GM12878 (cell line): Measurements from ENCODE around the gene ACYP2. TPM values are rescaled to one million over a fixed set of nuclear protein-coding genes. Genes with fewer than 3 reads are reported as not detected.

Experiments used
- ATAC-seq: fragments of 200-7000 bp; cut with Tn5 transposase; 3 replicates; pipeline ENCODE4 v1.9.1; 2020; ENCODE audit warnings: mild to moderate bottlenecking, moderate library complexity
- BruUV-seq: library from RNA; stranded (reverse); fragments of 400-500 nt; replicated peaks from 2 replicates; lab custom pipeline; 2021; lab: Mats Ljungman, UMichigan
- CTCF ChIA-PET: fragments of 300-600 bp; sonication (Branson Sonifier 250); formaldehyde crosslinking; extraction: SDS; loops from one replicate; lab custom pipeline; 2021; ENCODE audit warnings: inconsistent platforms; lab: Yijun Ruan, JAX
- POLR2A ChIA-PET: fragments of 350-600 bp; formaldehyde crosslinking; extraction: SDS; loops from one replicate; lab custom pipeline; 2021; ENCODE audit warnings: inconsistent platforms; lab: Charles Lee
- RAD21 ChIA-PET: fragments of 300-600 bp; sonication (Branson Sonifier 250); formaldehyde crosslinking; loops from one replicate; lab custom pipeline; 2023; ENCODE audit warnings: antibody characterized with exemption; ENCODE audit not compliant: unreplicated experiment; lab: Charles Lee
- SMC1A ChIA-PET: fragments of 300-600 bp; sonication (Branson Sonifier 250); formaldehyde crosslinking; loops from one replicate; lab custom pipeline; 2023; ENCODE audit not compliant: unreplicated experiment, uncharacterized antibody; lab: Charles Lee
- DNase-seq: peaks from one replicate; pipeline ENCODE4 v3.0.0-alpha.2; 2011; ENCODE audit warnings: low read depth, low spot score
- FAIRE-seq: peaks from 3 replicates; lab custom pipeline; 2011; peaks lifted over from hg19 to GRCh38; lab: Jason Lieb, UNC
- H2AFZ ChIP-seq: 2 replicates; pipeline ENCODE4 v1.6.0; 2011; ENCODE audit warnings: low read depth, low read length, control low read depth; ENCODE audit not compliant: control insufficient read depth
- H3K27ac ChIP-seq: 2 replicates; pipeline ENCODE4 v1.5.1; 2011; ENCODE audit warnings: control low read depth; ENCODE audit not compliant: control insufficient read depth, insufficient read depth
- H3K27me3 ChIP-seq, 2 experiments: replicated peaks in 1 of 2; 2 replicates each; pipeline versions ENCODE4 v1.6.0 to v1.6.1; 2011; ENCODE audit warnings: low read length in 1 of 2; ENCODE audit not compliant: control insufficient read depth in 2 of 2, insufficient read depth in 2 of 2
- H3K36me3 ChIP-seq, 2 experiments: 2 replicates each; pipeline ENCODE4 v1.5.1; 2011; ENCODE audit warnings: low read length in 1 of 2; ENCODE audit not compliant: control insufficient read depth in 2 of 2, insufficient read depth in 2 of 2
- H3K4me1 ChIP-seq: 2 replicates; pipeline ENCODE4 v1.6.1; 2011; ENCODE audit warnings: mild to moderate bottlenecking, low read length, moderate library complexity, mixed read lengths; ENCODE audit not compliant: control insufficient read depth, insufficient read depth
- H3K4me2 ChIP-seq: 2 replicates; pipeline ENCODE4 v1.6.0; 2011; ENCODE audit warnings: control low read depth; ENCODE audit not compliant: control insufficient read depth, insufficient read depth
- H3K4me3 ChIP-seq: fragments of 200-600 bp; sonication (generic); 2 replicates; pipeline ENCODE4 v1.5.1; 2016
- H3K79me2 ChIP-seq: 2 replicates; pipeline ENCODE4 v1.6.0; 2011; ENCODE audit warnings: low read length; ENCODE audit not compliant: control insufficient read depth, insufficient read depth
- H3K9ac ChIP-seq: 2 replicates; pipeline ENCODE4 v1.8.0; 2011; ENCODE audit warnings: low read length, control low read depth, mixed read lengths; ENCODE audit not compliant: control insufficient read depth, insufficient read depth
- H3K9me3 ChIP-seq: replicated peaks from 3 replicates; pipeline ENCODE4 v1.5.1; 2011; ENCODE audit warnings: mild to moderate bottlenecking, low read length; ENCODE audit not compliant: control insufficient read depth, insufficient read depth
- H4K20me1 ChIP-seq: 2 replicates; pipeline ENCODE4 v1.6.0; 2011; ENCODE audit not compliant: control insufficient read depth, insufficient read depth
- BMI1 ChIP-seq: fragments of 450-650 bp; IDR thresholded peaks from 2 replicates; pipeline ENCODE4 v1.6.1; 2016; ENCODE audit warnings: mild to moderate bottlenecking, moderate library complexity, borderline replicate concordance
- CBFB ChIP-seq: IDR thresholded peaks from 2 replicates; pipeline ENCODE4 v1.6.1; 2016; ENCODE audit warnings: antibody characterized with exemption, low read depth
- CBX5 ChIP-seq: sonication (generic); IDR thresholded peaks from 2 replicates; pipeline ENCODE4 v1.6.1; 2016; ENCODE audit warnings: low read depth, moderate library complexity, mild to moderate bottlenecking, inconsistent platforms
- CEBPB ChIP-seq, 2 experiments: fragments of 150-350 bp in 1 of 2; IDR thresholded peaks; 2 replicates each; pipeline ENCODE4 v1.6.1; 2012 to 2014; ENCODE audit warnings: low read depth in 2 of 2, low read length in 2 of 2, borderline replicate concordance in 1 of 2, inconsistent platforms in 1 of 2
- DPF2 ChIP-seq: fragments of 450-650 bp; IDR thresholded peaks from 2 replicates; pipeline ENCODE4 v1.6.1; 2017; ENCODE audit warnings: mild to moderate bottlenecking
- GATAD2B ChIP-seq: fragments of 450-650 bp; conservative IDR thresholded peaks from 2 replicates; pipeline ENCODE4 v1.6.1; 2017; ENCODE audit warnings: low read depth, mild to moderate bottlenecking, moderate library complexity
- PAX8 ChIP-seq: fragments of 450-650 bp; IDR thresholded peaks from 2 replicates; pipeline ENCODE4 v1.6.1; 2017; ENCODE audit warnings: mild to moderate bottlenecking, moderate library complexity
- POLR2A ChIP-seq: IDR thresholded peaks from 2 replicates; pipeline ENCODE4 v1.6.1; 2011; ENCODE audit warnings: low read depth, mild to moderate bottlenecking, low read length
- RAD21 ChIP-seq: IDR thresholded peaks from 2 replicates; pipeline ENCODE4 v1.6.1; 2011; ENCODE audit warnings: mild to moderate bottlenecking, low read depth, low read length, moderate library complexity; ENCODE audit not compliant: insufficient read depth
- SMAD5 ChIP-seq: IDR thresholded peaks from 2 replicates; pipeline ENCODE4 v1.6.1; 2016; ENCODE audit warnings: antibody characterized with exemption, low read depth
- TARDBP ChIP-seq: IDR thresholded peaks from 2 replicates; pipeline ENCODE4 v1.6.1; 2016; ENCODE audit warnings: borderline replicate concordance
- TBL1XR1 ChIP-seq: IDR thresholded peaks from 2 replicates; pipeline ENCODE4 v1.6.1; 2012; ENCODE audit warnings: low read depth, low read length, improper control_type of control experiment
- ZNF384 ChIP-seq: IDR thresholded peaks from 2 replicates; pipeline ENCODE4 v1.6.1; 2012; ENCODE audit warnings: low read depth, mild to moderate bottlenecking, low read length, improper control_type of control experiment, borderline replicate concordance
- WGBS: methylation state at CpG from one replicate; pipeline ENCODE4 v1.1.6; 2016; ENCODE audit warnings: low lambda C conversion rate; ENCODE audit not compliant: insufficient replicate concordance, insufficient coverage; ENCODE audit errors: missing lambda C conversion rate; 5-methylcytosine and 5-hydroxymethylcytosine counted together
- in situ Hi-C: fragments of 300-500 bp; cut with MboI; formaldehyde crosslinking; loops from 9 replicates; pipeline ENCODE4 v1.14.3; 2018; ENCODE audit warnings: mixed read lengths
- intact Hi-C: fragments of 100-400 bp; cut with micrococcal nuclease; formaldehyde crosslinking; loops from one replicate; pipeline ENCODE4 v1.14.2; 2022; ENCODE audit not compliant: unreplicated experiment
- polyA plus RNA-seq, 11 experiments: library from polyadenylated mRNA; depleted of rRNA in 4 of 11; unstranded in 6 of 11; stranded (reverse) in 5 of 11; fragments of >200 nt; fragmentation: Nextera tagmentation in 4 of 11; fragmentation: Illumina TruSeq in 1 of 11; extraction: Ambion mirVana in 4 of 11; extraction: Trizol in 1 of 11; gene quantifications; 1 replicate in 1 of 11; 2 replicates in 10 of 11; pipeline versions ENCODE4 v1.2.1 to v1.2.3, GENCODE V29; 2011 to 2016; ENCODE audit warnings: inconsistent platforms in 2 of 11, missing spikeins in 2 of 11, low read depth in 1 of 11
- total RNA-seq, 4 experiments: library from RNA; depleted of rRNA in 3 of 4; stranded (reverse); fragments of >200 nt in 3 of 4; fragmentation: Illumina TruSeq in 1 of 4; extraction: Trizol in 1 of 4; gene quantifications; 2 replicates each; pipeline versions ENCODE4 v1.2.1 to v1.2.3, GENCODE V29; 2013 to 2021
- TF ChIP-seq, protein P1 (sequence below): fragments of 450-650 bp; IDR thresholded peaks from 2 replicates; pipeline ENCODE4 v1.6.1; 2018; ENCODE audit warnings: mild to moderate bottlenecking, low read depth, moderate library complexity; ENCODE audit not compliant: partially characterized antibody
- TF ChIP-seq, protein P2 (sequence below): fragments of 450-650 bp; IDR thresholded peaks from 2 replicates; pipeline ENCODE4 v1.6.1; 2016; ENCODE audit warnings: mild to moderate bottlenecking

ACYP2 gene
- total and polyA plus RNA-seq, 10 of the 15 experiments (the other 5 are each of a cell fraction or from before 2014, with no cell fraction given) = 4.2 to 16.3 (median 9.0) TPM

DNA sequence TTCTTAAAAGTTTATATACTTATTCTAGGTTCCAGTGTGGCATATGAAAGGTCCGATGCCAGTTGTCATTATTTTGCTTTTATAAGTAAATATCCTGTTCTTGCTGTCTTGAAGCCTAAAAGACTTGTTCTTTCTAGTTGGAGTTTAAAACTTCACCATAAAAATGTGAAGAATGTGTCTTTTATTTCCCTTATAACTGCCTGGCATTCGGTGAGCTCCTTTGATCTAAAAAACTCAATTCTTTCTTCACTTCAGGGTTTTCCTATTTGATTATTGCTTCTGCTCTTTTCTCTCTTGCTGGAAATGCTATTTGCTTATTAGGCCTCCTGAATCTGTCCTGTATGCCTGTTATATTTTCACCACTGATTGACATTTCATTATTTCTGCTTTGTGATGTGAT is 89.1 kb downstream of the ACYP2 start:
- FAIRE-seq (no peak), DNase-seq (no peak), ATAC-seq (no peak)
- no peaks in the 10 kb centered on the region for H4K20me1 ChIP-seq
- H3K27ac ChIP-seq = no peak overlapping the region
- no peak overlapping the region for H3K4me2 ChIP-seq
- H3K79me2 ChIP-seq = no peaks in the 10 kb centered on the region
- TF ChIP-seq, protein P1, sequence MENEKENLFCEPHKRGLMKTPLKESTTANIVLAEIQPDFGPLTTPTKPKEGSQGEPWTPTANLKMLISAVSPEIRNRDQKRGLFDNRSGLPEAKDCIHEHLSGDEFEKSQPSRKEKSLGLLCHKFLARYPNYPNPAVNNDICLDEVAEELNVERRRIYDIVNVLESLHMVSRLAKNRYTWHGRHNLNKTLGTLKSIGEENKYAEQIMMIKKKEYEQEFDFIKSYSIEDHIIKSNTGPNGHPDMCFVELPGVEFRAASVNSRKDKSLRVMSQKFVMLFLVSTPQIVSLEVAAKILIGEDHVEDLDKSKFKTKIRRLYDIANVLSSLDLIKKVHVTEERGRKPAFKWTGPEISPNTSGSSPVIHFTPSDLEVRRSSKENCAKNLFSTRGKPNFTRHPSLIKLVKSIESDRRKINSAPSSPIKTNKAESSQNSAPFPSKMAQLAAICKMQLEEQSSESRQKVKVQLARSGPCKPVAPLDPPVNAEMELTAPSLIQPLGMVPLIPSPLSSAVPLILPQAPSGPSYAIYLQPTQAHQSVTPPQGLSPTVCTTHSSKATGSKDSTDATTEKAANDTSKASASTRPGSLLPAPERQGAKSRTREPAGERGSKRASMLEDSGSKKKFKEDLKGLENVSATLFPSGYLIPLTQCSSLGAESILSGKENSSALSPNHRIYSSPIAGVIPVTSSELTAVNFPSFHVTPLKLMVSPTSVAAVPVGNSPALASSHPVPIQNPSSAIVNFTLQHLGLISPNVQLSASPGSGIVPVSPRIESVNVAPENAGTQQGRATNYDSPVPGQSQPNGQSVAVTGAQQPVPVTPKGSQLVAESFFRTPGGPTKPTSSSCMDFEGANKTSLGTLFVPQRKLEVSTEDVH = no peak
- TF ChIP-seq DPF2 = no peak
- no peak for TF ChIP-seq CBX5
- H3K4me1 ChIP-seq = no peaks in the 10 kb centered on the region
- H3K9ac ChIP-seq = no peak overlapping the region
- no peak overlapping the region for H2AFZ ChIP-seq
- BruUV-seq = no TSS peak
- SMC1A ChIA-PET = interaction anchor here (0.7 to 1.7 kb wide), 3 partner anchors 9 to 259 kb away, joined by 3 to 5 read pairs (median 4); no protein-coding TSS in a partner anchor
- RAD21 ChIA-PET = no interaction called here
- POLR2A ChIA-PET = no interaction called here
- WGBS = 46% methylated on average over 2 of the region's 2 CpGs
- H3K36me3 ChIP-seq = no peaks in the 10 kb centered on the region
- in situ Hi-C loops (no loop called here), intact Hi-C loops (no loop called here)
- H3K9me3 ChIP-seq = no peaks in the 10 kb centered on the region
- H3K27me3 ChIP-seq = no peaks in the 10 kb centered on the region
- H3K4me3 ChIP-seq = no peak overlapping the region
- CTCF ChIA-PET = interaction anchor here (0.8 to 1.5 kb wide), 2 partner anchors 10 to 298 kb away, joined by 3 to 4 read pairs; no protein-coding TSS in a partner anchor

DNA sequence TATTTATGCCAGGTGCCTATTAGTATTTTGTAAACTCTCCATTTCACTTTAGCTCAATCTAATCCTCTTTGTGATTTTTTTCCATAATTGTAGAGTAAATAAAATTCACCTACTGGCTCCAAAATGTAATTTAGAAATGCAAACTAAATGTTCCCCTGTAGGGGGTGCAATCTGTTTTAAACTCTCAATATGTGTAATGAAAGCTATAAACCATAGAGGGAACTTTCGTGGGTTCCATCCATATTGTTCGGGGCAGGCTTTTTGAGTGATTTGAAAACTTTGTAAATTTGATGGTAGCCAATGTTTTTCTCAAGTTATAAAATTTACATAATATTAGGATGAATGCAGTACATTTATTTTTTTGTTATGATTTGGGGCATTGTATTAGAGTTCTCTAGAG is 91.2 kb downstream of the ACYP2 start:
- no peaks in the 10 kb centered on the region for H3K9me3 ChIP-seq
- no peak overlapping the region for H3K4me2 ChIP-seq
- FAIRE-seq = peak; percentile 78
- H3K4me1 ChIP-seq = no peaks in the 10 kb centered on the region
- in situ Hi-C loops = no loop called here
- ChIA-PET POLR2A (no interaction called here), RAD21 (interaction anchor here (0.7 to 1.4 kb wide), 5 partner anchors 99 to 498 kb away, joined by 3 to 5 read pairs (median 4); no protein-coding TSS in a partner anchor), CTCF (interaction anchor here (0.8 to 1.8 kb wide), 10 partner anchors 9 to 500 kb away, joined by 3 to 5 read pairs (median 4); no protein-coding TSS in a partner anchor), SMC1A (interaction anchor here (0.6 to 2.8 kb wide), 4 partner anchors 13 to 498 kb away, joined by 3 to 16 read pairs (median 3); no protein-coding TSS in a partner anchor)
- no peaks in the 10 kb centered on the region for H3K27me3 ChIP-seq
- H3K79me2 ChIP-seq = no peaks in the 10 kb centered on the region
- H3K9ac ChIP-seq = no peak overlapping the region
- no TSS peak for BruUV-seq
- peak; percentile 80 for ATAC-seq
- H4K20me1 ChIP-seq = no peaks in the 10 kb centered on the region
- no peak overlapping the region for H2AFZ ChIP-seq
- no peak overlapping the region for H3K4me3 ChIP-seq
- H3K36me3 ChIP-seq = no peaks in the 10 kb centered on the region
- intact Hi-C loops = loop anchor here (2.0 to 5.0 kb wide), 2 partner anchors 296 to 496 kb away; no protein-coding TSS in a partner anchor
- H3K27ac ChIP-seq = no peak overlapping the region
- 2% methylated on average over 2 of the region's 2 CpGs for WGBS
- DNase-seq = no peak
- no peak for TF ChIP-seq TBL1XR1
- TF ChIP-seq RAD21 = peak; percentile 57
- TF ChIP-seq CEBPB (IDR thresholded peaks at IDR 0.05; ENCODE audit: borderline replicate concordance in 1 of 2, low read depth in 2 of 2, low read length in 2 of 2) = no peak
- no peak for TF ChIP-seq TARDBP
- TF ChIP-seq GATAD2B = no peak
- TF ChIP-seq BMI1 = no peak
- no peak for TF ChIP-seq SMAD5
- TF ChIP-seq CBFB = no peak
- no peak for TF ChIP-seq ZNF384
- TF ChIP-seq, protein P2, sequence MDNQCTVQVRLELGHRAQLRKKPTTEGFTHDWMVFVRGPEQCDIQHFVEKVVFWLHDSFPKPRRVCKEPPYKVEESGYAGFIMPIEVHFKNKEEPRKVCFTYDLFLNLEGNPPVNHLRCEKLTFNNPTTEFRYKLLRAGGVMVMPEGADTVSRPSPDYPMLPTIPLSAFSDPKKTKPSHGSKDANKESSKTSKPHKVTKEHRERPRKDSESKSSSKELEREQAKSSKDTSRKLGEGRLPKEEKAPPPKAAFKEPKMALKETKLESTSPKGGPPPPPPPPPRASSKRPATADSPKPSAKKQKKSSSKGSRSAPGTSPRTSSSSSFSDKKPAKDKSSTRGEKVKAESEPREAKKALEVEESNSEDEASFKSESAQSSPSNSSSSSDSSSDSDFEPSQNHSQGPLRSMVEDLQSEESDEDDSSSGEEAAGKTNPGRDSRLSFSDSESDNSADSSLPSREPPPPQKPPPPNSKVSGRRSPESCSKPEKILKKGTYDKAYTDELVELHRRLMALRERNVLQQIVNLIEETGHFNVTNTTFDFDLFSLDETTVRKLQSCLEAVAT = no peak
- no peak for TF ChIP-seq PAX8
- no peak for TF ChIP-seq POLR2A
